ENCODE data around the gene OTC.

DNA sequence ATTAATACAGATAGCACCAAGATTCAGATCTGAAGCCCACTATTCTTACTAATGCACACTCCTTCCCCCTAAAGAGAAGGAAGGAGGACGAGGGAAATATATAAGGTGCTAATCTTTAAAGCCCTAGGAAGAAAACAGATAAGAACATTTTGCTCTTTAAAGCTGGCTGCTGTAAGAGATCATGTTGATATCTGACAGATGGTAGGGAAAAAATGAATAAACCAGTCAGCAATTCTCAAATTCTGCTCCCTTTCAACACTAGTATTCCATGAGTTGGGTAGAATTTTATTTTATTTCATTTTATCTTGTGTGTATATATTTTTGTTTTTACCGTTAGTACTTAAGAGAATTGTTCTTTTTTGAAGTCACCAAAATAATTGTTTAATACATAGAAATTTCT lies 19.2 kb downstream of the OTC start:
- TF ChIP-seq, protein P1, sequence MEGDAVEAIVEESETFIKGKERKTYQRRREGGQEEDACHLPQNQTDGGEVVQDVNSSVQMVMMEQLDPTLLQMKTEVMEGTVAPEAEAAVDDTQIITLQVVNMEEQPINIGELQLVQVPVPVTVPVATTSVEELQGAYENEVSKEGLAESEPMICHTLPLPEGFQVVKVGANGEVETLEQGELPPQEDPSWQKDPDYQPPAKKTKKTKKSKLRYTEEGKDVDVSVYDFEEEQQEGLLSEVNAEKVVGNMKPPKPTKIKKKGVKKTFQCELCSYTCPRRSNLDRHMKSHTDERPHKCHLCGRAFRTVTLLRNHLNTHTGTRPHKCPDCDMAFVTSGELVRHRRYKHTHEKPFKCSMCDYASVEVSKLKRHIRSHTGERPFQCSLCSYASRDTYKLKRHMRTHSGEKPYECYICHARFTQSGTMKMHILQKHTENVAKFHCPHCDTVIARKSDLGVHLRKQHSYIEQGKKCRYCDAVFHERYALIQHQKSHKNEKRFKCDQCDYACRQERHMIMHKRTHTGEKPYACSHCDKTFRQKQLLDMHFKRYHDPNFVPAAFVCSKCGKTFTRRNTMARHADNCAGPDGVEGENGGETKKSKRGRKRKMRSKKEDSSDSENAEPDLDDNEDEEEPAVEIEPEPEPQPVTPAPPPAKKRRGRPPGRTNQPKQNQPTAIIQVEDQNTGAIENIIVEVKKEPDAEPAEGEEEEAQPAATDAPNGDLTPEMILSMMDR (IDR thresholded peaks at IDR 0.05): no peak
- TF ChIP-seq POLR2A (IDR thresholded peaks at IDR 0.05): no peak

Measured in esophagus squamous epithelium (tissue), 4 donors.